A673 (cell line): ENCODE measurements around the gene CERKL.

Experiments
- CTCF ChIP-seq: fragments of 300-800, 200-600 bp; sonication (generic); conservative IDR thresholded peaks from 2 replicates; pipeline ENCODE4 v1.5.1; 2017; ENCODE audit warnings: low read depth, mild to moderate bottlenecking, antibody characterized with exemption, low read length, moderate library complexity, mixed read lengths
- EZH2 ChIP-seq: fragments of 200-600 bp; sonication (generic); IDR thresholded peaks from 2 replicates; pipeline ENCODE4 v1.6.1; 2017; ENCODE audit warnings: borderline replicate concordance, low read depth, mild to moderate bottlenecking, mixed read lengths, antibody characterized with exemption, low read length; ENCODE audit not compliant: poor library complexity, severe bottlenecking

GRCh38 chr2:181673173-181673572, 16.3 kb upstream of the CERKL start:
- TF ChIP-seq CTCF (no peak), EZH2 (no peak)
